Small intestine (tissue), 7 donors: ENCODE data around the gene NAA80. TPM values are rescaled to one million over a fixed set of nuclear protein-coding genes. Genes with fewer than 3 reads are reported as not detected.
A peak's percentile ranks its signal among the peaks of the same experiment; 100 is the strongest.
"Not testable (repeated sequence)": the region's sequence is repeated elsewhere in the genome, so short reads cannot be mapped to it uniquely, and the experiment has no call there.

Experiments
- DNase-seq, 2 donors: peaks; one replicate each; pipeline versions ENCODE4 v3.0.0 to v3.0.0-alpha.2; 2013
- FAIRE-seq: peaks from 2 replicates; lab custom pipeline; 2012; peaks lifted over from hg19 to GRCh38; lab: Jason Lieb, UNC
- H3K27ac ChIP-seq, 3 donors: one replicate each; pipeline ENCODE4 v1.5.1; 2013; ENCODE audit warnings: low read length in 2 of 3, mild to moderate bottlenecking in 2 of 3, control low read depth in 1 of 3, inconsistent platforms in 1 of 3, low read depth in 1 of 3, moderate library complexity in 1 of 3
- H3K27me3 ChIP-seq, 3 donors: one replicate each; pipeline ENCODE4 v1.6.1; 2013; ENCODE audit warnings: low read length in 3 of 3, inconsistent platforms in 1 of 3; ENCODE audit not compliant: control insufficient read depth in 3 of 3, insufficient read depth in 3 of 3
- H3K36me3 ChIP-seq, 3 donors: one replicate each; pipeline ENCODE4 v1.6.1; 2013; ENCODE audit warnings: low read length in 3 of 3, inconsistent platforms in 1 of 3, low read depth in 1 of 3, mild to moderate bottlenecking in 1 of 3, moderate library complexity in 1 of 3; ENCODE audit not compliant: control insufficient read depth in 3 of 3, insufficient read depth in 2 of 3
- H3K4me1 ChIP-seq, 3 donors: one replicate each; pipeline ENCODE4 v1.6.1; 2013; ENCODE audit warnings: low read length in 2 of 3, inconsistent platforms in 1 of 3, low read depth in 1 of 3, mild to moderate bottlenecking in 1 of 3, moderate library complexity in 1 of 3; ENCODE audit not compliant: control insufficient read depth in 3 of 3, insufficient read depth in 2 of 3
- H3K4me3 ChIP-seq, 3 donors: one replicate each; pipeline ENCODE4 v1.5.1; 2013; ENCODE audit warnings: low read length in 3 of 3, control low read depth in 1 of 3, inconsistent platforms in 1 of 3, low read depth in 1 of 3, mild to moderate bottlenecking in 1 of 3, moderate library complexity in 1 of 3
- H3K9me3 ChIP-seq, 2 donors: one replicate each; pipeline ENCODE4 v1.6.1; 2013; ENCODE audit warnings: low read depth in 1 of 2, low read length in 1 of 2; ENCODE audit not compliant: control insufficient read depth in 2 of 2, insufficient read depth in 1 of 2
- WGBS, 3 donors: extraction: QIAGEN DNeasy Blood & Tissue Kit; methylation state at CpG; one replicate each; pipeline ENCODE4 v1.1.7; 2013; 5-methylcytosine and 5-hydroxymethylcytosine counted together
- polyA plus RNA-seq, 4 donors: library from polyadenylated mRNA; stranded (reverse) in 3 of 4; unstranded in 1 of 4; fragments of 200-250 nt in 3 of 4; fragments of 120-200 nt in 1 of 4; gene quantifications; one replicate each; pipeline versions ENCODE4 v1.2.1 to v1.2.3, GENCODE V29; 2013
- donor health status: healthy with polysubstance abuse.
- donor health status: control.
- donor health status: control.
- donor health status: Bipolar disorder and iron deficiency.
- donor health status: healthy.

Gene NAA80
- polyA plus RNA-seq, 4 donors: 2.4 to 8.5 (median 7.3) TPM

DNA sequence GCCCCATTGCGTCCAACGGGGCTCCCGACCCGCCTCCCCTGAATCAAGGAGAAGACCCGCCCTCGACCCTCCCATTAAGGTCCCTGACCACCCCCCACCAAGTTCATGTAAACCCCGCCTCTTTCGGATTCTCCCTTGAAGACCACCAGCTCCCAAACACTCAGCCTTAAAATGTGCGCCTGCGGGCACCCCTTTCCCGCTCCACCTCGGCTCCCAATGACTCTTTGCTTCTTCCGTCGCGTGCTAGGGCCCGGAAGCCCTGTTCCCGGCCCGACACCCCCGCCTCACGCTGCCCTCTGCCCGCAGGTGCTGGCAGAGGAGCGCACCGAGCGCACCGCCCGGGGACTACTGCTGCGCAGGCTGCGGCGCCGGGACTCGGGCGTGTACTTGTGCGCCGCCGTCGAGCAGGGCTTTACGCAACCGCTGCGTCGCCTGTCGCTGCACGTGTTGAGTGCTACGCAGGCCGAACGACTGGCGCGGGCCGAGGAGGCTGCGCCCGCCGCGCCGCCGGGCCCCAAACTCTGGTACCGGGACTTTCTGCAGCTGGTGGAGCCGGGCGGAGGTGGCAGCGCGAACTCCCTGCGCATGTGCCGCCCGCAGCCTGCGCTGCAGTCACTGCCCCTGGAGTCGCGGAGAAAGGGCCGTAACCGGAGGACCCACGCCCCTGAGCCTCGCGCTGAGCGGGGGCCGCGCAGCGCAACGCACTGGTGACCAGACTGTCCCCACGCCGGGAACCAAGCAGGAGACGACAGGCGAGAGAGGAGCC is 23.0 kb downstream of the NAA80 start:
- Histone ChIP-seq H3K27me3 (peaks cover 0 to 28% (median 5%) of the 10 kb centered on the region in 3 donors), H3K4me3 (no peak overlapping the region), H3K27ac (no peak overlapping the region), H3K36me3 (peaks cover 3 to 69% (median 9%) of the 10 kb centered on the region in 3 donors), H3K9me3 (no peaks in the 10 kb centered on the region), H3K4me1 (peaks cover 0 to 36% (median 0%) of the 10 kb centered on the region in 3 donors)
- 60 to 79% (median 71%) methylated on average over 67 to 79 of the region's 79 CpGs for WGBS, 3 donors
- FAIRE-seq (no peak), DNase-seq (no peak)

DNA sequence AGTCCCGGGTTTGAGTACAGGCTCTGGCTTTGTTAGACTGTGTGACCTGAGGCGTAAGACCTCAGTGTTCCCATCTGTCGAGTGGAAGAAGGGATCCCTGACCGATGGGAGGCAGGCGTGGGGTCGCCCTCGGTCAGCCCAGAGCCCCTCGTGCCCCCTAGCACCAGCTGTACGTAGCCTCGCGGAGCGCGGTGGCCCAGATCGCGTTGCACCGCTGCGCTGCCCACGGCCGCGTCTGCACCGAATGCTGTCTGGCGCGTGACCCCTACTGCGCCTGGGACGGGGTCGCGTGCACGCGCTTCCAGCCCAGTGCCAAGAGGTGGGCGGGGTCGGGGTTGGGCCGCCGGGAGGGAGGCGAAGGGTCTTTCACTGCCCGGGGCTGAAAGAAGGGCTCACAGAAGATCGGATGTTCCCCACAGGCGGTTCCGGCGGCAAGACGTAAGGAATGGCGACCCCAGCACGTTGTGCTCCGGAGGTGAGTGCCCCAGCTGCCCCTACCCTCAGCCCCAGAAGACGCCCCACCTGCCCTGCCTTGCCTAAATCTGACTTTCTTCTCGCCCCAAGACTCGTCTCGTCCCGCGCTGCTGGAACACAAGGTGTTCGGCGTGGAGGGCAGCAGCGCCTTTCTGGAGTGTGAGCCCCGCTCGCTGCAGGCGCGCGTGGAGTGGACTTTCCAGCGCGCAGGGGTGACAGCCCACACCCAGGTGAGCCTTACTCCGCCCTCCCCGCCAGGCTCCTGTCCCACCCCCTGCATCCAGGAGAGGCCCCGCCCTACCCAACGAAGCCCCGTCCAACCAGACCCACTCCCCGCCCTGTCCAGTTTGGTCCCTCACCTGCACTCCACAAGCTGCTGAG is 23.8 kb downstream of the NAA80 start:
- H3K36me3 ChIP-seq: peaks cover 3 to 77% (median 9%) of the 10 kb centered on the region in 3 donors
- DNase-seq (no peak), FAIRE-seq (no peak)
- H3K27me3 ChIP-seq: peaks cover 0 to 28% (median 5%) of the 10 kb centered on the region in 3 donors
- H3K4me3 ChIP-seq: no peak overlapping the region
- H3K9me3 ChIP-seq: no peaks in the 10 kb centered on the region
- H3K27ac ChIP-seq: no peak overlapping the region
- 58 to 85% (median 61%) methylated on average over 61 to 65 of the region's 65 CpGs for WGBS, 3 donors
- peaks cover 0 to 44% (median 0%) of the 10 kb centered on the region in 3 donors for H3K4me1 ChIP-seq

DNA sequence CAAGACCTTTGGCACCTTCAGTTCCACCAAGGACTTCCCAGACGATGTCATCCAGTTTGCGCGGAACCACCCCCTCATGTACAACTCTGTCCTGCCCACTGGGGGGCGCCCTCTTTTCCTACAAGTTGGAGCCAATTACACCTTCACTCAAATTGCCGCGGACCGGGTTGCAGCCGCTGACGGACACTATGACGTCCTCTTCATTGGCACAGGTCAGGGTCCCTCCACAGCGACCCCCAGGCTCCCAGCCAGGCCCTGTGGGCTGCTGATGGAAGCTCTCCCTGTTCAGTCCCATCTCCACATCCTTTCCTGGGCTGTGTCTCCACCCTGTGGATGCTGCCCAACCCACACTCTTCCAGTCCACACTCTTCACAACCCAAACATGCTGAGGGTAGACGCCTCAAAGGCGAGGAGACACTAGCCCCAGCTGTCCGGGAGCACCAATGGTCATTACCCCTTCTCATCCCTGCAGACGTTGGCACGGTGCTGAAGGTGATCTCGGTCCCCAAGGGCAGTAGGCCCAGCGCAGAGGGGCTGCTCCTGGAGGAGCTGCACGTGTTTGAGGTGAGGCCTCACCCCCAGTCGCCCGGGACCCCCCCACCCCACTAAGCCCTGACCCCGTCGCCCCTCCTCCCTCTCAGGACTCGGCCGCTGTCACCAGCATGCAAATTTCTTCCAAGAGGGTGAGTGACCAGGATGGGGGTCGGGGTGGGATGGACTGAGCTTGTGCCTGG is 24.7 kb downstream of the NAA80 start:
- H3K27ac ChIP-seq: no peak overlapping the region
- peaks cover 0 to 52% (median 0%) of the 10 kb centered on the region in 3 donors for H3K4me1 ChIP-seq
- peaks cover 0 to 28% (median 5%) of the 10 kb centered on the region in 3 donors for H3K27me3 ChIP-seq
- no peak overlapping the region for H3K4me3 ChIP-seq
- no peaks in the 10 kb centered on the region for H3K9me3 ChIP-seq
- FAIRE-seq: no peak
- peaks cover 3 to 84% (median 9%) of the 10 kb centered on the region in 3 donors for H3K36me3 ChIP-seq
- 31 to 39% (median 35%) methylated on average over 25 to 26 of the region's 26 CpGs for WGBS, 3 donors
- peak; percentile 78 to 80 for DNase-seq

DNA sequence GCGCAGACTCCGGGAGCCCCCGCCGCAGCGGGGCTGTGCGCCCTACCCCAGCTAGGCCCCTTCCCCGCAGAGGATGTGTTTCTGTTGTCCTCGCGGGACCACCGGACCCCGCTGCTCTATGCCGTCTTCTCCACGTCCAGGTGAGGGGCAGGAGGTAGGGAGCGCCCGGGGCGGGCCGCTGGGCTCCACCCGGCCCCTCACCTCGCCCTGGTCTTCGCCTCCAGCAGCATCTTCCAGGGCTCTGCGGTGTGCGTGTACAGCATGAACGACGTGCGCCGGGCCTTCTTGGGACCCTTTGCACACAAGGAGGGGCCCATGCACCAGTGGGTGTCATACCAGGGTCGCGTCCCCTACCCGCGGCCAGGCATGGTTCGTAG is 25.5 kb downstream of the NAA80 start:
- FAIRE-seq (no peak), DNase-seq (no peak)
- Histone ChIP-seq H3K9me3 (no peaks in the 10 kb centered on the region), H3K36me3 (peaks cover 3 to 81% (median 9%) of the 10 kb centered on the region in 3 donors), H3K27ac (no peak overlapping the region), H3K27me3 (peaks cover 0 to 28% (median 5%) of the 10 kb centered on the region in 3 donors), H3K4me3 (no peak overlapping the region), H3K4me1 (peaks cover 0 to 59% (median 0%) of the 10 kb centered on the region in 3 donors)
- 59 to 67% (median 61%) methylated on average over 21 to 31 of the region's 31 CpGs for WGBS, 3 donors

DNA sequence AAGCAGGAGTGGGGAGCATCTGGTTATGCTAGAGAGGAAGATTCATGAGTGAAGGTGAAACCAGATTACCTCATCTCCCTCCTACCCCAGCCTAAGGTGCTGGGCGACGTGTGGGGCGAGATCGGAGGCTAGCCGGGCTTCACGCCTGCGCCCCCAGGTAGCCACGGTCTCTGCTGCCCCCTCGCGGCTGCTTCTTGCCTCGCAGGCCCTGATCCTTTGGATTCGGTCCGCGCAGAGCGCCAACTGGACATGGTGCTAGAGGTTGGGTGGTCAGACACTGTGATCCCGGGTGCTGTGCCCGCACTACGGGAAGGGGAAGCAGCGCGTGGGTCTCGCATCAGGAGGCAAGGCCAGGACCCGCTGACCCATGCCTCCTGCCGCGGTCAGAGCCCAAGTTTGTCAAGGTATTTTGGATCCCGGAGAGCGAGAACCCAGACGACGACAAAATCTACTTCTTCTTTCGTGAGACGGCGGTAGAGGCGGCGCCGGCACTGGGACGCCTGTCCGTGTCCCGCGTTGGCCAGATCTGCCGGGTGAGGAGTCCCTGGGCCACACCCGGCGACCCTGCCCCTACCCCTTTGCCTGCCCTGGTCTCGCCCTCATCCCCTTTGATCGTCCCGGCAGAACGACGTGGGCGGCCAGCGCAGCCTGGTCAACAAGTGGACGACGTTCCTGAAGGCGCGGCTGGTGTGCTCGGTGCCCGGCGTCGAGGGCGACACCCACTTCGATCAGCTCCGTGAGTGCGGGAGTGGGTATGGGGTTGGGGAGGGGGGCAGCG is 26.1 kb downstream of the NAA80 start:
- FAIRE-seq: no peak
- H3K9me3 ChIP-seq: no peaks in the 10 kb centered on the region
- WGBS, 3 donors: 1 to 5% (median 3%) methylated on average over 47 to 61 of the region's 61 CpGs
- H3K27ac ChIP-seq: no peak overlapping the region
- peaks cover 0 to 28% (median 5%) of the 10 kb centered on the region in 3 donors for H3K27me3 ChIP-seq
- H3K4me3 ChIP-seq: peak overlapping the region in 2 of 3 donors; percentile 14 to 31
- peaks cover 0 to 65% (median under 1%) of the 10 kb centered on the region in 3 donors for H3K4me1 ChIP-seq
- peaks cover 3 to 75% (median 9%) of the 10 kb centered on the region in 3 donors for H3K36me3 ChIP-seq
- peak; percentile 84 to 92 for DNase-seq

DNA sequence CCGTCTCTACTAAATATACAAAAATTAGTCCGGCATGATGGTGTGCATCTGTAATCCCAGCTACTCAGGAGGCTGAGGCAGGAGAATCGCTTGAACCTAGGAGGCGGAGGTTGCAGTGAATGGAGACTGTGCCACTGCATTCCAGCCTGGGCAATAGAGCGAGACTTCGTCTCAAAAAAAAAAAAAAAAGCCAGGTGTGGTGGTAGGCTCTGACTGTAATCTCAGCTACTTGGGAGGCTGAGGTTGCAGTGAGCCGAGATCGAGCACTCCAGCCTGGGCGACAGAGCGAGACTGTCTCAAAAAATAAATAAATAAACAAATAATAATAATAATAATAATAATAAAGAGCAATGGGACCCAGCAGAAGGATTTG is 26.7 kb downstream of the NAA80 start:
- not testable (repeated sequence) for H3K4me3 ChIP-seq, DNase-seq, H3K27ac ChIP-seq, FAIRE-seq, H3K9me3 ChIP-seq
- WGBS, 3 donors: 65 to 70% (median 69%) methylated on average over 10 of the region's 10 CpGs
- H3K27me3 ChIP-seq: peaks cover 0 to 28% (median 5%) of the 10 kb centered on the region in 3 donors
- H3K4me1 ChIP-seq: peaks cover 0 to 71% (median 4%) of the 10 kb centered on the region in 3 donors
- peaks cover 3 to 70% (median 9%) of the 10 kb centered on the region in 3 donors for H3K36me3 ChIP-seq

DNA sequence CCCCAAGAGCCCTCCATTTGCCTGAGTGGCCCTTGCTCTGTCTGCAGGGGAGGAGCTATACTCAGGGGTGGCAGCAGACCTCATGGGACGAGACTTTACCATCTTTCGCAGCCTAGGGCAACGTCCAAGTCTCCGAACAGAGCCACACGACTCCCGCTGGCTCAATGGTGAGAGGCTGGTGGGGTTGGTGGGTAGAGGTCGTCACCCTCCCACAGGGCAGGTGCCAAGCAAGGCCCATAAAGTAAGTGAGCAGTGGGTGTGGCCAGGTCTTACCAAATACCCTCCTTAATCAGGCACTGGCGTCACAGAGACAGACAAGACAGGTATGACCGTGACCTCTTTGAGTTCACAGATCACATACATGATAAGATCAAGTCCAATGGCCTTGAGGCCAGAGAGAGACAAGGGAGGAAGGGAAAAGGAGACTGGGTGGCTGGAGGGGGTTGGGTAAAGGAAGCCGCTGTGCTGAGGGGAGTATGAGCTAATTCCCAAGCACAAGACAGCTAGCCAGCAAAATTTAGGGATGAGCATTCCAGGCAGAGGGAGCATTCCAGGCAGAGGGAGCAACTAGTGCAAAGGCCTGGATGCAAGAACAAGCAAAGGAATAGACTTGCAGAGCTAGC is 27.8 kb downstream of the NAA80 start:
- H3K27me3 ChIP-seq: peaks cover 0 to 24% (median 3%) of the 10 kb centered on the region in 3 donors
- H3K36me3 ChIP-seq: peaks cover 3 to 60% (median 9%) of the 10 kb centered on the region in 3 donors
- peak; percentile 86 to 89 for DNase-seq
- H3K4me3 ChIP-seq: peak overlapping the region in 1 of 3 donors; percentile 66
- peak overlapping the region; percentile 69 to 99 (median 98) for H3K27ac ChIP-seq
- no peak for FAIRE-seq
- WGBS, 3 donors: 17 to 58% (median 34%) methylated on average over 10 of the region's 10 CpGs
- peaks cover 0 to 77% (median 4%) of the 10 kb centered on the region in 3 donors for H3K4me1 ChIP-seq
- no peaks in the 10 kb centered on the region for H3K9me3 ChIP-seq
